Measurements from ENCODE around the gene XG.

XG gene

DNA sequence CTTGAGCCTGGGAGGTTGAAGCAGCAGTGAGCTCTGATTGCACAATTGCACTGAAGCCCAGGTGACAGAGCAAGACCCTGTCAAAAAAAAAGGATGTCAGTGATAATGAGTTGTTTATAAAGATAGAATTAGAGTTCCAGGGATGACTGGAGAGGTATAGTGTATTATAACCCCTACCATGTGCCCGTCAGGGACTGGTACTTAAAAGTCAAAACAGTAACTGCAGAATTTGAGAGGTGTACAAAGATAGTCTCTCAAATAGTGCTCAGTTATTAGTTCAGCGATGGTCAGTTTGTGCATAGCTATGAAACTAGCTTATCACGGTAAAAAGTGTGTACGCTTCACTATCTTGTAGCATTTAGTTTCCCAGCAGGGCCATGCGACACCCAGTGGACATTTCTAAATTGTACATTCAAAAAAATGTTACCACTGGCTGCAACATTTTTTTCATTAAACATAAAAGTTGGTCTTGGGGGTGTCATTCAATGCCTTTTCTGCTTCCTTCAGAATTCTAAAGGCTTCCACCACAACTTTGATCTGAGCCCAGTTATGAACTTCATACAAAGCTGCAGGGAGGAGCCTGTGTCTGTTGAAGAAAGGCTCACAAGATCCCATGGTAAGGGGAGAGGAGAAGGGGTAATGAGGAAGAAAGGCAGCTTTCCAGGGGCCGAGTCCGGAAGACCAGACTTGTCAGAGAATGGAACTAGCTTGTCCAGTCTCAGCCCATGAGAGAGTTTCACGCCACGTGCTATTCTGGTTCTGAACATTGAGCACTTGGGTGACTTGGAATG lies 67.7 kb downstream of the XG start:
- no peak for DNase-seq (ENCODE audit: low read depth)

DNA sequence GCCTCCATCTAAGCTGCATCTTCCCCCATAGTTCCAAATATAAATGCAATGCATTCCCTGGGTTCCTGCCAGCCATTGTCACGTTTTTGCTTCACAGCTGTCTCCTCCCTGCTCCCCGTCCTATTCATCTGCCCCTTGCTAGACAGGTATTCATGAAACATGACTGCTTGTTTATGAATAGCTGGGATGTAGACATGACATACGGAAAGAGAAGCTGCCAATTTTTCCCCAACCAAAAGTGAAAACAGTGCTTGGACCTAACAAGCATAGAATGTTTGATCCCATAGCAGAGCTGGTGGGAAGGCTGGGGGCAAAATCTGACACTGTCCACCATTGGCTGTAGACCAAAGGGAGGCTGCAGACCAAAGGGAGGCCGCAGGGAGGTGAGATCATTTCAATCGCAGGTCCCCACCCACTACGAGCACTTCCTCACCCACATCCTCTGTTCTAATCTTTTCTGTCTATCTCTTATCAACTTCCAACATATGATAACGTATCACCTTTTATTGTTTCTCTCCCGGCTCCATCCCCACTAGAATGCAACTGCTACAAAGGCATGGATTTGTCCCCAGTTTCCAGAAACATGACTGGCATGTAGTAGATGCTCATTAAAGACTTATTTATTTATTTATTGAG lies 68.4 kb downstream of the XG start:
- no peak for DNase-seq (ENCODE audit: low read depth)

DNA sequence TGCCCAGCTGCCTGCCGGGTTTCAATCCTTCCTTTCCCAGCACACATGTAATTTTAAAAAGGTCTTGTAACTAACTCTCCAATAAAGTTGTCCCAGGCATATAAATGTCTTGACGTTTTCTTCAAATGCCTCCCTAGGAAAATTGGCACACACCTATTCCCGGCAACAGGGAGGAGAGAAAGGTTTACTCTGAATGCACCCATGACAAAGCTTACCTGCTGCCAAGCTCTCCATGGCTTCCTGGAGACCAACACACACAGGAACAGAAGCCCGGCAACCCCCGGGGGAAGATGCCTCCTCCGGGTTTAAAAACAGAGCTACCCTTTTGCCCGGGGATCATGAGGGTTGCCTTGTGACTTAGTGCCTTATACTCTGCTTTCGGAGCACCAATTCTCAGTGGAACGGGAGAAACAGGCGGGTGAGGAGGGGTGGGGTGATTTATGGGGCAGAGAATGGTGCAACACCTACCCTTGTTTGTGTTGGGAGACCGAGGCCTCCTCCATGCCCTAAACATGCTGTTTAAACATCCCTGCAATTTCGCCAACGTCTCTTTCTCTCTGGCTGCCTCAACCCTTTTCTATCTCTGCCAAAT lies 72.1 kb downstream of the XG start:
- DNase-seq (ENCODE audit: low read depth), result no peak

DNA sequence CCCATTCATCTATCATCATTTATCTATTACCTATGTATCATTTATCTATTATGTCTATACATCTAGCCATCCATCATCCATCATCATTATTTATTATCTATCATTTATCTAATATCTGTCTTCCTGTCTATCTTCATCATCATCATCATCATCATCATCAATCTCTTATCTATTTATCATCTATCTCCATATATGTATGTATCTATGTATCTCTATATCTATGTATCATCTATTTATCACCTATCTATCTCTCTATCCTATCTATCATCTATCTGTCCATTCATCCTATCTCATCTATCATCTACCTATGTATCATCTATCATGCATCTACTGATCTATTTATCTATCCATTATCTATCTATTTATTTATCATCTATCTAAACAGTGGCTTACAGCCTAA lies 73.0 kb downstream of the XG start:
- no peak for DNase-seq (ENCODE audit: low read depth)

DNA sequence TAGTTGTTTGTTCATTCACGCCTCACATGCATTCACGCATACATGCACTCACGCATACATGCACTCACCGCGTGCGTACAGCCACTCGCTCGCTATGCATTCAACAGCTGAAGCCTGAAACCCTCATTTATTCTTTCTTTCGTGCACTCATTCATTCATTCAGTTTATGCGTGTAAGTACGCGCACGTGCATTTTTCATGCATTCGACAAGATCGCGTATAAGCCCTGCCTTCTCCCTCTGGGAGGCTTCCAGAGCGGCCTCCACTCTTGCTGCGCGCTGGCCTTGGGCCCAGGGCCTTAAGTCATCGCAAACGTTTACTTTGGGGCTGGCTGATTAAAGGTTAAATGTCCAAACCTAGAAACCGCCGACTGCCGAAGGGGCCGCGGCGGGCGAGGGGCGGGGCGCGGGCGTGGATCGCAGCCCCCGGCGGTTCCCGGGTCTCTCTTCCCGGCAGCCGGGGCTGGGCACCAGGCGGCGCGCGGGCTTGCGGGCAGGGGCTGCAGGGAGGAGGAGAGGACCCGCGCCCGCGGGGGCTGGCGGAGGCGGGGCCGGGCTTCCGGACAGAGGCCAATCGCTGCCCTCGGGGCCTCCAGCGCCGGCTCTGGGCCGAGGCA lies 76.6 kb downstream of the XG start, which contains the start of gene GYG2:
Gene GYG2, plus strand, starts transcription at position 587 of the 615 bp plus-strand sequence. CDS start 1,259 bp downstream, outside the sequence.
- DNase-seq (ENCODE audit: low read depth), result no peak

DNA sequence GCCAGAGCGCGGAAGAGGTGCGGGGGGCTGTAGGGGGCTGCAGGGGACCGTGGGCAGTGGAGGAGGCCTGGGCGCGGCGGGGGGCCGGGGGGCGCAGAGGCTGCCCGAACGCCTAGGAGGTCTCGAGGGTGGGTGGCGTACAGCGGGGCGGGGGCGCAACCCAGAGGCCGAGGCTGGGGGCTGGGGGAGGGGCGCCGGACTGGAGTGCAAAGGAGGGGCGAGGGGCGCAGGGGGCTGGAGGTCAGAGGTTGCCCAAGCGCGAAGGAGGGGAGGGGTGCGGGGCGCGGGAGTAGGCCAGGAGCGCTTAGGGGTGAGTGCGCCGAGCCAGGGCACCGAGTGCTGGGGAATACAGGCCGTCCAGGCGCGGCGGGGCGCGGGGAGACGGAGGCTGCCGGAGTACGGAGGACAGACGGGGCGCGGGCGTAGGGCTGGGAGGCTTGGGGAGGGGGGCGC lies 77.1 kb downstream of the XG start:
- no peak for DNase-seq (ENCODE audit: low read depth)

DNA sequence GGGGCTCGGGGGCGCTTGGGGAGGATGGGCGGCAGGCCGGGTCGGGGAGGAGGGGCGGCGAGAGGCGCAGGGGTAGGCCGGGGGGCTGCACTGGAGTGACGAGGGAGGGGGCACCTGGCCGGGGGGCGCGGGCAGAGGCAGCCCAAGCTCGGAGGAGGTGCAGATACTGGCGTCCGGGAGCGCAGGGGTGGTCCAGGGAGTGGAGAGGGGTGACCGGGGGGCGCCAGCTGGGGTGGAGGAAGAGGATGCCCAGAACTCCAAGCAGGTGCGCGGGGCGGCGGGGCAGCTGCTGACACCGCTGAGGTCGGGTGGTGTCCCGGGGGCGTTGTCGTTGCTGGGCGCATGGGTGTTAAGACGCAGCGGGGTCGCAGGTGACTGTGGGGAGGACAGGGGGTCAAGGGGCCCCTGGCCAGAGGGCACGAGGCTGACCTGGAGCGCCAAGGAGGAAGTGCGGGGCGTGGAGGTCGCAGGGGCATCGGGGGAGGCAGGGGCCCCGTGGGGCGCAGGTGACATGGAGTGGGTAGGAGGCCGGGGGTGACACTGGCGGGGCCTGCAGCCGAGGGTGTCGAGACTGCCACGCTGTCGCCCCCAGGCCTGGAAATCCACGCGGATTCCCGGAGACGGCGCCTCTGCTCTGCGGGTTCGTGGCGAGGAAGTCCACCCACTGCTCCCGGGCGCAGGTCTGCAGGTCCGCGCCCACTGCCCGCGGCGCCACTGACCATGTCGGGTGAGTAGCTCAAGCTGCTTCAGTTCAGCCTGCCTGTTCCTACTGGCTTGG lies 77.8 kb downstream of the XG start:
- DNase-seq (ENCODE audit: low read depth), result no peak

DNA sequence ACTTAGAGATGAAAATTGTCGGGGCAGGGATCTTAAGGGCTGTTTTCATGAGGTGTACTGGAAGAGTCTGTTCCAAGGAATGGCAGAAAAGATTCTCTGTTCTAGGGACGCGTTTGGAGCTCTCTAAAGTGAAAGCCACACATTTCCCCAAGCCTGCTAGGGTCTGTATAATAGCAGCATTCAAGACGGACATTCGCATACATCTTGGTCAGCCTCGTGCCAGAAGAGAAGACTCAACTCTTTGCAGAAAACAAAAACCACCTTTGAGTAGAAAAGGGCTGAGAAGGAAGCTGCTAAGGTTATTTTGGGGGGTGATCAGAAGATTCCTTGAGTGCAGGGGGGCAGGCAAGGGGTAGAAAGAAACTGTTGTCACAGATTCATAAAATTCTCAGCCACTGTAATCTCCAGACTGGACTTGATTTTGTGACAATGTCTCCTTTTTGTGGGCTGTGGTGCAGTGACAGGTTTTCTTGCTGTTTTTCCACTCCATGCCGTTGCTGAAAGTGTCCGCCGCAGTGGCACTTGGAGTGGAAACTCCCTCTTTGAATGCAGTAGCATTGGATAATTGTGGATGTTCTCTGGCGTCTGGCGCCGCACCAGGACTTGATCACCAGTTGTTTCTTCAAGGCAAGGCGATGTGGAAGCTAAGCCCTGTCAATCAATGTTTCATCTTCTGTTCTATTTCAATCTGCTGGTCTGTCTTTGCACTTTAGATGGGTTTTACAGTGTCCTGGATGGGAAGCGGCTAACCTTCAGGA lies 79.8 kb downstream of the XG start:
- no peak for DNase-seq (ENCODE audit: low read depth)

DNA sequence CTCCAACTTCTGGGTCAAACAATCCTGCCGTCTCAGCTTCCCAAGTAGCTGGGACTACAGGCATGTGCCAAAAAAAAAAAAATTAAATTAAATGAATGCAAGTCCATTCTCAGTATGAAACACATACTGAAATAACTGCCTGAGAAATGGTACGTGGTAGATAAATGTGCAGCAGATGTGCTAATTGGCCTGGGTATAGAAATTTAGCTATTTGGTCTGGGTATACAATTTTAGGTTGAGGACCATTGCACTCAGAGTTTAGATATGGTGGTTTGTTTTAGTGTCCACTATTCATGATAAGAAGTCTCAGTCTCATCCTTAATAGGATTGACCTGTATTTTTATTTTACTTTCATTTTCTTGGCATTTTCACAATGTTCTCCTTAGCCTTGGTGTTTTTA lies 86.1 kb downstream of the XG start:
- DNase-seq (ENCODE audit: low read depth), result no peak

DNA sequence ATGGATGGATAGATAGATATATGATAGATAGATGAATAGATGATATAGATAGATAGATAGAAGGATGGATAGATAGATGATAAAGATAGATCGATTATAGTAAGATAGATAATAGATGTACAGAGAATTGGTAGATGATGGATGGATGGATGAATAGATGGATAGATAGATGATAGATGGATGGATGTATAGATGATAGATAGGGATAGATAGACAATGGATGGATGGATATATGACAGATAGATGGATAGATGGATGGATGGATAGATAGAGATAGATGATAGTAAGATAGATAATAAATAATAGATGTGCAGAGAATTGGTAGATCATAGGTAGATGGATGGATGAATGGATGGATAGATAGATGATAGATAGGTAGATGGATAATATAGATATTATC lies 89.1 kb downstream of the XG start:
- no peak for DNase-seq (ENCODE audit: low read depth)

DNA sequence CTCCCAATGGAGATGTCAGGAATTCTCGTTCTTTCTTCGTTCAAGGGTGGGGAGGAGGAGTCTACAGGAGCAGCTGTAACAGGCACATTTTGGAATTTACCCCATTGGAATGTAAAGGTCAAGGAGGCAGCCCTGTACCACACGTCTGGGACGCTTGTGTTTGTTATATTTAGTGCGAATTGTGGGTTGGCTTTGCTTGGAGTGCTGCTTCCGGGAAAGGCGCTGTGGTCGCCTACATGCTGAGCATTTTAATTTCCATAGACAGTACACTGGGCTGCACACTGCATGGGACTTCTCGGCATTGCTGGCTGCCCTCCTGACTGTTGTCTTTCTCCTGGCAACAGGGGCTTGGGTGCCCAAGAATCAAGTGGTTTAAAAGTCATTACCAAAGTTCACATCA lies 89.7 kb downstream of the XG start:
- DNase-seq (ENCODE audit: low read depth), result no peak

DNA sequence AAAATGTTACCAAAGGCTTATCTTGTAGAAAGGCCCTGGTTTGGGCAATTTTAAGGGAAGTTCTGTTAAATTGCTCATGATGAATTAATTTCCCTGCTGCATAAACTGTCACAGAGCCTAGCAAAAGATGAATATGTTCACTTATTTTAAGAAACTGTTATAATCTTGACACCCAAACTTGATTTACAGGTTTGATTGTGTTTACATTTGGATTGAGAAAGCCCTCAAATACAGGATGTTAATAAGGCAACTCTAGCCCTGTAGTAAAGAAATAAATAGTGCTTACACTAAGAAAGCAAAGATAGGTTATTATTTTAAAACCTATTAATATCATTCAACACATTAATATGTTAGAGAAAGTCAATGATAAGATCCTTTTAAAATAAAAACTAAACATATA lies 95.2 kb downstream of the XG start:
- no peak for DNase-seq (ENCODE audit: low read depth)

DNA sequence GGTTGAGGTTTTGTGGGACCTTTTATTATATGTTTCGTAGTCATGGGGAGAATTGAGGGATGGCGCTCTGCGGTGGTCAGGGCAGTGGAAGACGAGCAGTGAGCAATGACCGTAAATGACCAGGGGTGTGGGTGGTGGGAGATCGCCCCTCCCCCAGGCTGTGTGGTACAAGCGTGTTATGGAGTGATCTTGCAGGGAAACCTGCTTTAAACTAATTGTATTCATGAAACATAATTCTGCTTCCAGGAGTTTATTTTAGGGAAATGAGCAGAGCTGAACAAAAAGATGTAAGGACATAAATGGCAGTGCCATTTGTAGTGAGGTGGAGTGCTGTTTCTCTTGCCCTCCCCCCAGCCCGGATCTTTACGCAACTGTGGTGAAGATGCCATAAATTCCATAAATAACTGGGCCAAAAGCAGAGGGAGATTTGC lies 97.0 kb downstream of the XG start:
- no peak for DNase-seq (ENCODE audit: low read depth)

DNA sequence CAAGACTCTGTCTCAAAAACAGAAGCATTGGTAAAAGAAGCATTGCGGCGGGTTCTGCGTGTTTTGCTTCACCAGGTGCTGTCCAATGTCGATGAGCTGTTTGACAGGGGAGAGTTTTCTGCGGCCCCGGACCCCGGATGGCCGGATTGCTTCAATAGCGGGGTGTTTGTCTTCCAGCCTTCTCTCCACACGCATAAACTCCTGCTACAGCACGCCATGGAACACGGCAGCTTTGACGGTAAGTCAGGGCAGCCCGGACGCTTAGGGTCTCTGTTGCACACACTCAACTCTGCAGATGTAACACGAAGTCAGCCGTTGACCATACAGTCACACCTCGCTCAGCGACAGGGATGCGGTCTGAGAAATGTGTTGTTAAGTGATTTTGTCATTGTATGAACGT lies 103.1 kb downstream of the XG start:
- no peak for DNase-seq (ENCODE audit: low read depth)

DNA sequence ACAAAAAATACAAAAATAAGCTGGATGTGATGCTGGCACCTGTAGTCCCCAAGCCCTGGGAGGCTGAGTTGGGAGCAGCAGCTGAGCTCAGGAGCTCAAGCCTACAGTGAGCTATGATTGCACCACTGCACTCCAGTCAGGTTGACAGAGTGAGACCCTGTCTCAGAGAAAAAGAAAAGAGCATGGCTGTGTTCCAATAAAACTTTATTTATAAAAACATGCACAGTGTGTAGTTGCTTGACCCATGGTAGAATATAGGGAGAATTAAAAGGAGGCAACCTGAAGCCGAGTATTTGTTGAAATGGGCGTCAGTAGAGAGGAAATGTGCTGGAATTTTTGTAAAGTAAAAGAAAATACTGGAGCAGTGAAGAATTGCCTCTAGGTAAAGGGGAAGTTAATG lies 103.9 kb downstream of the XG start:
- DNase-seq (ENCODE audit: low read depth), result no peak

DNA sequence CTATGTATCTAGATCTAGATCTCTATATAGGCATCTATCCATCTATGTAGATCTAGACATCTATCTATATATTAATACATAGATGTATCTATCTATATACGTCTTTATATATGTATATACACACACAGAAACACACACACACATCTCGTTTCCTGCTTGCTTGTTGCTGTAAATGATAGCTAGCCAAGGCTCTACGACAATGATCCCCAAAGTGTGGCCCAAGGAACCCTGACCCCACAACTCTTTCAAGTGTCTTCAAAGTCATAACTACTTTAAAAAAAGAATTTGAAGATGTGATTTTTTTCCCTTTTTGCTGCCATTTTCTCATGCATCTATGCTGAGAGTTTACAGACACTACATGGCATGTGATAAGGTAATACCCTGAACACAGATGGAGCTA lies 105.7 kb downstream of the XG start:
- DNase-seq (ENCODE audit: low read depth), result no peak

DNA sequence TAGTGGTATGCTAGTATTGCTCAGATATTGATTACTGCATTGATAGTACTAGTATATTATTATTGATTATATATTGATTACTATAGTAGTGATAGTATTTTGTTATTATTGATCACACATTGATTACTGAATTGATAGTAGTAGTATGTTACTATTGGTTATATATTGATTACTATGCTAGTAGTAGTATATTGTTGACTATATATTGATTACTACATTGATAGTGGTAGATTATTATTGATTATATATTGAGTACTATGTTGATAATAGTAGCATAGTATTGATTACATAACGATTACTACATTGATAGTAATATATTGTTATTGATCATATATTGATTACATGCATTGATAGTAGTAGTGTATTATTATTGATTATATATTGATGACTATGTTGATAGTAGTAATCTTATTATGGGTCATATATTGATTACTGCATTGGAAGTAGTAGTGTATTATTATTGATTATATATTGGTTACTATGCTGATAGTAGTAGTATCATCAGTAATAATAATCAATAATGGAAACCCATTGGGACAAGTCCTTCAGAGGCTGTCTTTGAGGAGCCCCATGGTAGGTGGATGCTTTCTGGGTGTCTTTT lies 107.5 kb downstream of the XG start:
- DNase-seq (ENCODE audit: low read depth), result no peak

DNA sequence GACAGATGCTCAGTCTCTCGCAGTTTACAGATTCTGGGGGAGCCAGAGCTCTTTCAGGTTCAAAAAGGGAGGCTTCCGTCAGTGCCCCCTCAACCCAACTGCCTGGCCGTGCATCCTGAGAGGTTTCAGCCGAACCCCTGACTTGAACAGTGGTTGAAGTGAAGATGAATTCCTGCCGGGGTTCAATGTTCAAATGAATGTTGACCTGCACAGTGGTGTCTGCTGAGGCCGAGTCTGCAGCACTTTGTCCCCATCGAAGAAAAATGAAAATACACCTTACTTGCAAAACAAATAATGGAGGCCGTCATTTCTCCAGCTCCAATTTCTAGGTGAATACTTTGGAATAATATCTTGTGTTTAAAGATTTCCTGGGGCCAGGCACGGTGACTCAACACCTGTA lies 110.6 kb downstream of the XG start:
- DNase-seq (ENCODE audit: low read depth), result no peak

DNA sequence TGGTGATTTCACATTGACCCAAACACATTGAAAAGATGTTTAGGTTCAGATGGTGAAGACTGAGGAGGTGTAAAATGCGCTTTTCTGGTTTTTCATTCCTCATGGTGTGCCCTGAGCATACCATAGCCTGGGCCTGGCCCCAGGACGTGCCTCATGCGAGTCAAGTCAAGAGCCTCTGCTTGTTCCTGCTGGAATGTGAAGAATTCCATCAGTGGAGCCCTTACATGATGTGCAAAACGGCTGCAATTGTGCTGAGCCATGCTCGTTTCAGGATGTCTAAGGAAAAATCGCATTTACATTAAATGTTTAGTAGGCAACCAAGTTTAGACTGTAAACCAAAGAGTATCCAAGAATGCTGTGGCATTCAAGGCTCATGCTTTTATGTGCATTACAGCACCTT lies 111.8 kb downstream of the XG start:
- DNase-seq (ENCODE audit: low read depth), result no peak

All from T-helper 22 cell (primary cell).